Ovary (tissue), 9 donors: ENCODE data around the gene FERMT2. TPM values are rescaled to one million over a fixed set of nuclear protein-coding genes. Genes with fewer than 3 reads are reported as not detected.
A peak's percentile ranks its signal among the peaks of the same experiment; 100 is the strongest.

Source experiments
- DNase-seq, 5 donors: peaks; one replicate each; pipeline ENCODE4 v3.0.0-alpha.2; 2019 to 2020
- H3K27ac ChIP-seq, 2 donors: fragments of 200-600 bp; one replicate each; pipeline versions ENCODE4 v1.5.1 to v1.8.0; 2019 to 2022
- H3K27me3 ChIP-seq: fragments of 200-600 bp; one replicate; pipeline ENCODE4 v1.8.0; 2022
- H3K36me3 ChIP-seq: fragments of 200-600 bp; sonication (generic); one replicate; pipeline ENCODE4 v1.5.1; 2019
- H3K4me1 ChIP-seq: one replicate; pipeline ENCODE4 v1.8.1; 2013; ENCODE audit warnings: mild to moderate bottlenecking, moderate library complexity; ENCODE audit not compliant: insufficient read depth
- H3K4me3 ChIP-seq: fragments of 200-600 bp; sonication (generic); one replicate; pipeline ENCODE4 v1.5.1; 2017
- H3K9me3 ChIP-seq, 2 donors: fragments of 200-600 bp in 1 of 2; sonication (generic) in 1 of 2; one replicate each; pipeline versions ENCODE4 v1.5.1 to v1.8.1; 2013 to 2019; ENCODE audit warnings: mild to moderate bottlenecking in 1 of 2, moderate library complexity in 1 of 2
- EP300 ChIP-seq: sonication (generic); formaldehyde crosslinking; IDR thresholded peaks from one replicate; pipeline ENCODE4 v1.6.1; 2017; ENCODE audit warnings: antibody characterized with exemption
- POLR2A ChIP-seq: fragments of 450-650 bp; IDR thresholded peaks from one replicate; pipeline ENCODE4 v1.6.1; 2017; ENCODE audit warnings: antibody characterized with exemption, mild to moderate bottlenecking, moderate library complexity
- WGBS, 3 donors: extraction: QIAGEN DNeasy Blood & Tissue Kit in 1 of 3; methylation state at CpG; one replicate each; pipeline versions ENCODE4 v1.1.5 to v1.1.7; 2013 to 2017; 5-methylcytosine and 5-hydroxymethylcytosine counted together
- intact Hi-C, 4 donors: fragments of 100-400 bp; cut with DNase I; formaldehyde crosslinking; loops; one replicate each; pipeline versions ENCODE4 v1.11.0 to v1.15.1; 2022 to 2023
- polyA plus RNA-seq, 2 donors: library from polyadenylated mRNA; stranded (reverse); fragments of 200-250 nt in 1 of 2; fragments of 350-450 nt in 1 of 2; fragmentation: Illumina TruSeq in 1 of 2; extraction: RNeasy Lipid Tissue Mini Kit (QIAGEN cat#74804) in 1 of 2; gene quantifications; one replicate each; pipeline ENCODE4 v1.2.3, GENCODE V29; 2013 to 2014
- total RNA-seq, 7 donors: library from RNA; depleted of rRNA in 2 of 7; stranded (reverse); fragments of >200 nt in 2 of 7; fragmentation: NEBNext Ultra II Directional in 3 of 7; extraction: Animal tissue kit (Norgen Biotek cat#: 25700) in 3 of 7; gene quantifications; one replicate each; pipeline versions ENCODE4 v1.1.0 to v1.2.4, GENCODE V29; 2016 to 2023
- TF ChIP-seq, protein P1 (sequence below), 3 donors: fragments of 450-650 bp in 2 of 3; fragments of 200-600 bp in 1 of 3; IDR thresholded peaks; one replicate each; pipeline versions ENCODE4 v1.5.1 to v1.8.0; 2016 to 2022; ENCODE audit warnings: antibody characterized with exemption in 3 of 3, mild to moderate bottlenecking in 1 of 3
- donor health status: DM: no; HTN: no; CAD: no; lungs with moderate emphysema.
- donor health status: DM: no; HTN: no; CAD: no.
- donor health status: Bipolar disorder and iron deficiency.
- donor health status: DM: yes; HTN: yes; CAD: no.
- donor health status: DM: no; HTN: no; CAD: no.
- donor health status: DM: yes; HTN: yes; CAD: no.

The FERMT2 gene
- total and polyA plus RNA-seq, 9 donors = 64.3 to 138 (median 98.4) TPM

- intact Hi-C loops = loop anchor here in 1 of 4 donors (10.0 kb wide), 1 partner anchor 100 kb away; no protein-coding TSS in a partner anchor
- TF ChIP-seq POLR2A (no peak), EP300 (no peak)
- TF ChIP-seq, protein P1, sequence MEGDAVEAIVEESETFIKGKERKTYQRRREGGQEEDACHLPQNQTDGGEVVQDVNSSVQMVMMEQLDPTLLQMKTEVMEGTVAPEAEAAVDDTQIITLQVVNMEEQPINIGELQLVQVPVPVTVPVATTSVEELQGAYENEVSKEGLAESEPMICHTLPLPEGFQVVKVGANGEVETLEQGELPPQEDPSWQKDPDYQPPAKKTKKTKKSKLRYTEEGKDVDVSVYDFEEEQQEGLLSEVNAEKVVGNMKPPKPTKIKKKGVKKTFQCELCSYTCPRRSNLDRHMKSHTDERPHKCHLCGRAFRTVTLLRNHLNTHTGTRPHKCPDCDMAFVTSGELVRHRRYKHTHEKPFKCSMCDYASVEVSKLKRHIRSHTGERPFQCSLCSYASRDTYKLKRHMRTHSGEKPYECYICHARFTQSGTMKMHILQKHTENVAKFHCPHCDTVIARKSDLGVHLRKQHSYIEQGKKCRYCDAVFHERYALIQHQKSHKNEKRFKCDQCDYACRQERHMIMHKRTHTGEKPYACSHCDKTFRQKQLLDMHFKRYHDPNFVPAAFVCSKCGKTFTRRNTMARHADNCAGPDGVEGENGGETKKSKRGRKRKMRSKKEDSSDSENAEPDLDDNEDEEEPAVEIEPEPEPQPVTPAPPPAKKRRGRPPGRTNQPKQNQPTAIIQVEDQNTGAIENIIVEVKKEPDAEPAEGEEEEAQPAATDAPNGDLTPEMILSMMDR (IDR thresholded peaks at IDR 0.05) = no peak
- no peaks in the 10 kb centered on the region for H3K9me3 ChIP-seq
- H3K4me3 ChIP-seq = no peak overlapping the region
- no peak overlapping the region for H3K27ac ChIP-seq
- WGBS, 3 donors = 69 to 79% (median 77%) methylated on average over 6 of the region's 6 CpGs
- peaks cover 2% of the 10 kb centered on the region for H3K4me1 ChIP-seq
- no peaks in the 10 kb centered on the region for H3K27me3 ChIP-seq
- DNase-seq = no peak
- no peaks in the 10 kb centered on the region for H3K36me3 ChIP-seq
Measured at GRCh38 chr14:52954346-52955214, 3.7 kb upstream of the FERMT2 start.

- H3K9me3 ChIP-seq = no peaks in the 10 kb centered on the region
- DNase-seq = peak in 3 of 5 donors; percentile 23 to 59 (median 33)
- WGBS, 3 donors = 1 to 2% (median 2%) methylated on average over 15 of the region's 15 CpGs
- TF ChIP-seq EP300 = no peak
- no peak for TF ChIP-seq POLR2A
- TF ChIP-seq, protein P1 (IDR thresholded peaks at IDR 0.05) = peak; percentile 25 to 40 (median 29)
- intact Hi-C loops = loop anchor here in 1 of 4 donors (10.0 kb wide), 1 partner anchor 103 kb away; no protein-coding TSS in a partner anchor
- H3K27ac ChIP-seq = peak overlapping the region; percentile 94 to 95
- H3K4me3 ChIP-seq = peak overlapping the region; percentile 76
- H3K4me1 ChIP-seq = peaks cover 3% of the 10 kb centered on the region
- no peaks in the 10 kb centered on the region for H3K36me3 ChIP-seq
- no peaks in the 10 kb centered on the region for H3K27me3 ChIP-seq
Measured at GRCh38 chr14:52951681-52952554, 1.1 kb upstream of the FERMT2 start.

DNA sequence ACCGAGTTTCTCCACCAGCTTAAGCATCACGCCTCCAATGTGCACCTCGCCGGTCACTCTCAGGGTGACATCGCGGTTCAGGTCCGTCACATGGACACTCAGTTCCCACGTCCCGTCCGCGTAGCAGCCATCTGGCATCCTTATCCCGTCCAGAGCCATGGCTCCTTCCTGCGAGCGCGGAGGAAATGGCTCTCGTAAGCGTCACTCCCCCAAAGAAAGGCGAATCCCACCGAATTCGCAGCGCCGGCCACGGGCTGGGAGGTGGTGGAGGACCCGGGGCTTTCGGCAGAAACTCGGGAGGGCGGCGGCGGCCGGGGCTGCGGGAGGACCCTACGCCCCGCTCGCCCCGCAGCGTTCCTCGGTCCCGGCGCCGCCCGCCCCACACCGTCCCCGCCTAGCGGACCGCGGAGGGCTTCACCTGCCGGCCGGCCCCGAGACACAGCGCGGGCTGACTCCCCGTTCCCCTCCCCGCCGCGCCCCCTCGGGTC lies 396 bp downstream of the FERMT2 start:
- peak overlapping the region; percentile 95 to 96 for H3K27ac ChIP-seq
- H3K36me3 ChIP-seq = no peaks in the 10 kb centered on the region
- TF ChIP-seq EP300 (no peak), POLR2A (no peak)
- TF ChIP-seq, protein P1 (IDR thresholded peaks at IDR 0.05) = peak in 1 of 3 donors; percentile 43
- peaks cover 8% of the 10 kb centered on the region for H3K4me1 ChIP-seq
- H3K4me3 ChIP-seq = peak overlapping the region; percentile 76
- H3K27me3 ChIP-seq = no peaks in the 10 kb centered on the region
- intact Hi-C loops = loop anchor here in 1 of 4 donors (10.0 kb wide), 1 partner anchor 104 kb away; no protein-coding TSS in a partner anchor
- 0 to 1% (median 1%) methylated on average over 44 to 56 of the region's 56 CpGs for WGBS, 3 donors
- peak; percentile 57 to 74 (median 67) for DNase-seq
- H3K9me3 ChIP-seq = no peaks in the 10 kb centered on the region
